Activated T-helper 1 cell treated with anti-CD3 and anti-CD28 coated beads, Interleukin-12 subunit alpha, Interleukin-12 subunit beta, Interleukin-2, Interleukin-4 antibody, amounts not matched to agents 30 ng/mL and 10 ng/mL and 1 ng/mL, durations not matched to agents 14 hours and 24 hours and 36 hours (primary cell): ENCODE results near the gene ADAM17. TPM values are rescaled to one million over a fixed set of nuclear protein-coding genes. Genes with fewer than 3 reads are reported as not detected.
"Not testable (repeated sequence)": the region's sequence is repeated elsewhere in the genome, so short reads cannot be mapped to it uniquely, and the experiment has no call there.

Experiments
- DNase-seq: peaks from one replicate; pipeline ENCODE4 v3.0.0; 2021; ENCODE audit warnings: low spot score
- H3K27ac Mint-ChIP-seq: one replicate; pipeline ENCODE4 v1.8.0; 2021; ENCODE audit warnings: mild to moderate bottlenecking, mixed read lengths
- H3K27me3 Mint-ChIP-seq: one replicate; pipeline ENCODE4 v1.8.0; 2022; ENCODE audit warnings: mild to moderate bottlenecking, moderate library complexity, mixed read lengths; ENCODE audit not compliant: insufficient read depth
- H3K36me3 Mint-ChIP-seq: one replicate; pipeline ENCODE4 v1.8.0; 2021; ENCODE audit warnings: low read depth, mixed read lengths
- H3K4me1 Mint-ChIP-seq: one replicate; pipeline ENCODE4 v1.8.0; 2021; ENCODE audit warnings: low read depth, mixed read lengths
- H3K4me3 Mint-ChIP-seq: one replicate; pipeline ENCODE4 v1.8.0; 2021; ENCODE audit warnings: mild to moderate bottlenecking, moderate library complexity, mixed read lengths
- H3K9me3 Mint-ChIP-seq: one replicate; pipeline ENCODE4 v1.8.0; 2021; ENCODE audit warnings: mixed read lengths
- intact Hi-C: fragments of 100-400 bp; cut with micrococcal nuclease; formaldehyde crosslinking; loops from one replicate; pipeline ENCODE4 v1.15.1; 2024
- total RNA-seq: library from RNA; stranded (reverse); gene quantifications from 2 replicates; pipeline ENCODE4 v1.2.3, GENCODE V29; 2022

Gene ADAM17
- total RNA-seq, 1 donor from 2014 or later: 30.4 TPM

- no peak for DNase-seq
- H3K4me3 Mint-ChIP-seq: no peak overlapping the region
- peaks cover 18% of the 10 kb centered on the region for H3K4me1 Mint-ChIP-seq
- H3K36me3 Mint-ChIP-seq: peaks cover 45% of the 10 kb centered on the region
- no peaks in the 10 kb centered on the region for H3K27me3 Mint-ChIP-seq
- H3K9me3 Mint-ChIP-seq: no peaks in the 10 kb centered on the region
- intact Hi-C loops: no loop called here
- H3K27ac Mint-ChIP-seq: no peak overlapping the region
Observed at GRCh38 chr2:9585486-9585885, 29.9 kb upstream of the ADAM17 start.

- DNase-seq, H3K4me3 Mint-ChIP-seq, intact Hi-C loops, H3K27ac Mint-ChIP-seq, H3K9me3 Mint-ChIP-seq, H3K27me3 Mint-ChIP-seq: not testable (repeated sequence)
- Mint-ChIP-seq H3K4me1 (peaks cover 12% of the 10 kb centered on the region), H3K36me3 (peaks cover 42% of the 10 kb centered on the region)
Observed at GRCh38 chr2:9584902-9585301, 29.3 kb upstream of the ADAM17 start.

GRCh38 chr2:9582624-9583023, 27.0 kb upstream of the ADAM17 start:
- Mint-ChIP-seq H3K4me1 (peaks cover 9% of the 10 kb centered on the region), H3K27ac (no peak overlapping the region), H3K4me3 (no peak overlapping the region), H3K27me3 (no peaks in the 10 kb centered on the region), H3K36me3 (peaks cover 35% of the 10 kb centered on the region), H3K9me3 (no peaks in the 10 kb centered on the region)
- DNase-seq: no peak
- intact Hi-C loops: no loop called here

- Mint-ChIP-seq H3K27ac (no peak overlapping the region), H3K36me3 (peaks cover 9% of the 10 kb centered on the region), H3K4me3 (no peak overlapping the region), H3K9me3 (no peaks in the 10 kb centered on the region), H3K27me3 (no peaks in the 10 kb centered on the region), H3K4me1 (peaks cover 10% of the 10 kb centered on the region)
- no peak for DNase-seq
- intact Hi-C loops: no loop called here
Observed at GRCh38 chr2:9578467-9579235, 23.0 kb upstream of the ADAM17 start.

GRCh38 chr2:9574331-9574730, 18.7 kb upstream of the ADAM17 start:
- Mint-ChIP-seq H3K9me3 (no peaks in the 10 kb centered on the region), H3K27me3 (no peaks in the 10 kb centered on the region), H3K4me3 (no peak overlapping the region), H3K27ac (no peak overlapping the region), H3K36me3 (peaks cover 4% of the 10 kb centered on the region), H3K4me1 (peaks cover 20% of the 10 kb centered on the region)
- no peak for DNase-seq
- intact Hi-C loops: no loop called here

GRCh38 chr2:9573840-9574239, 18.2 kb upstream of the ADAM17 start:
- Mint-ChIP-seq H3K4me3 (no peak overlapping the region), H3K27ac (no peak overlapping the region), H3K36me3 (peaks cover 4% of the 10 kb centered on the region), H3K9me3 (no peaks in the 10 kb centered on the region), H3K27me3 (no peaks in the 10 kb centered on the region), H3K4me1 (peaks cover 20% of the 10 kb centered on the region)
- DNase-seq: no peak
- intact Hi-C loops: no loop called here

GRCh38 chr2:9573013-9573720, 17.5 kb upstream of the ADAM17 start:
- no peak for DNase-seq
- intact Hi-C loops: no loop called here
- peak overlapping the region; percentile 8 for H3K27ac Mint-ChIP-seq
- H3K9me3 Mint-ChIP-seq: no peaks in the 10 kb centered on the region
- H3K4me3 Mint-ChIP-seq: no peak overlapping the region
- H3K36me3 Mint-ChIP-seq: peaks cover 4% of the 10 kb centered on the region
- H3K27me3 Mint-ChIP-seq: no peaks in the 10 kb centered on the region
- H3K4me1 Mint-ChIP-seq: peaks cover 20% of the 10 kb centered on the region

GRCh38 chr2:9570182-9571060, 14.8 kb upstream of the ADAM17 start:
- H3K36me3 Mint-ChIP-seq: peaks cover 2% of the 10 kb centered on the region

GRCh38 chr2:9565436-9566153, 10.0 kb upstream of the ADAM17 start:
- Mint-ChIP-seq H3K27me3 (no peaks in the 10 kb centered on the region), H3K27ac (no peak overlapping the region), H3K9me3 (no peaks in the 10 kb centered on the region), H3K4me3 (no peak overlapping the region), H3K4me1 (peaks cover 6% of the 10 kb centered on the region), H3K36me3 (no peaks in the 10 kb centered on the region)
- no peak for DNase-seq
- intact Hi-C loops: no loop called here

More at GRCh38 chr2:9570182-9571060, 14.8 kb upstream of the ADAM17 start:
- intact Hi-C loops: no loop called here
- Mint-ChIP-seq H3K9me3 (no peaks in the 10 kb centered on the region), H3K4me1 (peaks cover 23% of the 10 kb centered on the region), H3K4me3 (no peak overlapping the region), H3K27ac (no peak overlapping the region), H3K27me3 (no peaks in the 10 kb centered on the region)
- no peak for DNase-seq

GRCh38 chr2:9560628-9561027, 5.0 kb upstream of the ADAM17 start:
- Mint-ChIP-seq H3K9me3 (no peaks in the 10 kb centered on the region), H3K27me3 (no peaks in the 10 kb centered on the region), H3K36me3 (peaks cover 6% of the 10 kb centered on the region), H3K27ac (no peak overlapping the region), H3K4me1 (peaks cover 25% of the 10 kb centered on the region), H3K4me3 (no peak overlapping the region)
- DNase-seq: no peak
- intact Hi-C loops: no loop called here

- H3K27me3 Mint-ChIP-seq: no peaks in the 10 kb centered on the region
- H3K36me3 Mint-ChIP-seq: peaks cover 11% of the 10 kb centered on the region
- no peaks in the 10 kb centered on the region for H3K9me3 Mint-ChIP-seq
- no peak overlapping the region for H3K4me3 Mint-ChIP-seq
- DNase-seq: no peak
- peaks cover 35% of the 10 kb centered on the region for H3K4me1 Mint-ChIP-seq
- intact Hi-C loops: loop anchor here (5.0 to 10.0 kb wide), 3 partner anchors 338 to 886 kb away; partner anchors contain the start of genes KLF11 and ODC1
- no peak overlapping the region for H3K27ac Mint-ChIP-seq
Observed at GRCh38 chr2:9558948-9559381, 3.3 kb upstream of the ADAM17 start.

- H3K4me1 Mint-ChIP-seq: peaks cover 57% of the 10 kb centered on the region
- no peaks in the 10 kb centered on the region for H3K27me3 Mint-ChIP-seq
- H3K9me3 Mint-ChIP-seq: no peaks in the 10 kb centered on the region
- intact Hi-C loops: loop anchor here (5.0 to 10.0 kb wide), 3 partner anchors 341 to 889 kb away; partner anchors contain the start of genes KLF11 and ODC1
- peak overlapping the region; percentile 98 for H3K27ac Mint-ChIP-seq
- peaks cover 11% of the 10 kb centered on the region for H3K36me3 Mint-ChIP-seq
- DNase-seq: no peak
- H3K4me3 Mint-ChIP-seq: peak overlapping the region; percentile 99
Observed at GRCh38 chr2:9556121-9556743, 602 bp upstream of the ADAM17 start.
